NCI-H510A (cell line): Measurements from ENCODE around the gene SLC22A1.
"Not testable (repeated sequence)": the region's sequence is repeated elsewhere in the genome, so short reads cannot be mapped to it uniquely, and the experiment has no call there.

Experiments used
- DNase-seq: peaks from one replicate; lab custom pipeline; 2025; lab: John Stamatoyannopoulos, UW

SLC22A1 gene

GRCh38 chr6:160093946-160094345, 27.7 kb upstream of the SLC22A1 start:
- DNase-seq, result no peak

DNA sequence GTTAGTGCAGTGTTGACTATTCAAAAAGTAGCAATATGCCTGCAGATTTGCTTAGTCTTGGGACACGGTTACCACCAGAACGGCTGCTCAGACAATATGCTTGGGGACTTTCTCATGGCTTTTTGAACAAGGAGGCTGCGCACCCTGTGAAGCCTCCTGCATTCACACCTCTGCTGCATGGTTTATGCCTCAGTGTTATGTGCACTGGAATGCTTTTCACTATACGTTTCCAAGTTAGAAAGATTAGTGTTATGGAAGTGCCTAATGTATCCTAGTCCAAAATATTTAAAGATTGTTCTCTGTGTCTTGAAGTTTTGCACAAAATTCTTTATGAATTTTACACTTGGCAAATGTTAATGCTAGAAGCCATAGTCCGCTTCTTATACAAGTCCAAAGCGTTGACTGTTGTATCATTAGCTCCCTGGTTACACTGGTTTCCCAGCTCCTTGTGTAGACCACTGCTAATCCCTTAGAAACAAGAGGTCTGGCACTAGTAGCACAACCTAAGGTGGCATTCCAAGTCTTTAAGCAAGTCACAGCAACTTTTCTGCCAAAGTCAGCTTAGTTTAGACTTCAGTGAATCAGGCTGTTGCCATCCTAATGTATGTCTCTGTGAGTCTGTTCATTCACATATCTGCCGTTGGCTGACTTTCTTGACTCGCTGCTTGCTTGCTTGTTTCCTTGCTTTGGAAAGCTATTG, 26.3 kb upstream of the SLC22A1 start:
- no peak for DNase-seq

DNA sequence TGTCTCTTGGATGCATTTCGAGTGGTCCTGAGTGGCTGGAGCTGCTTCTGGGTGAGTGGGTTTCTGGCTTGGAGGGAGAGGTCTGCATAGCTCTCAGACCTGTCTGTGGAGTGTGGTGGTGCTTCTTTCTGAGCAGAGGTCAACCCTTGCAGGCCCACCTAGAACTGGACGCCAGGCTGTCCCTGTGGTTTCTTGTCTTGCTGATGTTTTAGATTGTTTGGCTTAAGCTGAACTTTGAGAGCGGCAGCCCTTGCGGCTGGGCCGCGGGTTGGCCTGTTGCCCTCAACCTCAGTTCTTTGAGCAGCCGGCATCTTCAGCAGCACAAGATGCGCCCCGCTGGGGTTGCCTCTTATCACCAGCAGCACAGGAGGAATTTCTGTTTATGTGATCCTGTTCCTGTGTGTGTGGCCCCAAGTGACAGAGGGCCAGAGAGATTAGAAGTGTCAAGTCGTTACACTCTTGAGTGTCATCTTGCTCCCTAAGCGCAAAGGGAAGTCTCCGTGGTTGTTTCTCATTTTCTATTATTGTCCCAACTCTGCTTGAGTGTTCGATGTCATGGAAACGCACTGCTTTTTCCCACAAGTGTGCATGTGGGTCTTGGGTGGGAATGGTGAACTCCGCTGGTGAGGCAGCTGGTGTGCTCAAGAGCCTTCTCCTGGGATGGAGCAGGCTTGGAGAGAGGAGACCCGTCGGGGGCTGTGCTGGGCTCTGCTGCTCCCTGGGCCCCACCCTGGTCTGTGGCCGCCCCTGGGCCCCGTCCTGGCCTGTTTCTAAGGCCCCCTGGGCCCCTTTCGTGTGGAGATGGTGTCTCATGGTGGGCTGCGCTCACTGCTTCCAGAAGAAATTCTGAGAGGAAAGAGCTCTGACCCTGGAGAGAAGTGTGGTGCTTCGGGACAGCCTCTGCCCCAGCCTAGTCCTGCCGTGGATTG, 20.1 kb upstream of the SLC22A1 start:
- no peak for DNase-seq

GRCh38 chr6:160102399-160102798, 19.2 kb upstream of the SLC22A1 start:
- DNase-seq, result no peak

DNA sequence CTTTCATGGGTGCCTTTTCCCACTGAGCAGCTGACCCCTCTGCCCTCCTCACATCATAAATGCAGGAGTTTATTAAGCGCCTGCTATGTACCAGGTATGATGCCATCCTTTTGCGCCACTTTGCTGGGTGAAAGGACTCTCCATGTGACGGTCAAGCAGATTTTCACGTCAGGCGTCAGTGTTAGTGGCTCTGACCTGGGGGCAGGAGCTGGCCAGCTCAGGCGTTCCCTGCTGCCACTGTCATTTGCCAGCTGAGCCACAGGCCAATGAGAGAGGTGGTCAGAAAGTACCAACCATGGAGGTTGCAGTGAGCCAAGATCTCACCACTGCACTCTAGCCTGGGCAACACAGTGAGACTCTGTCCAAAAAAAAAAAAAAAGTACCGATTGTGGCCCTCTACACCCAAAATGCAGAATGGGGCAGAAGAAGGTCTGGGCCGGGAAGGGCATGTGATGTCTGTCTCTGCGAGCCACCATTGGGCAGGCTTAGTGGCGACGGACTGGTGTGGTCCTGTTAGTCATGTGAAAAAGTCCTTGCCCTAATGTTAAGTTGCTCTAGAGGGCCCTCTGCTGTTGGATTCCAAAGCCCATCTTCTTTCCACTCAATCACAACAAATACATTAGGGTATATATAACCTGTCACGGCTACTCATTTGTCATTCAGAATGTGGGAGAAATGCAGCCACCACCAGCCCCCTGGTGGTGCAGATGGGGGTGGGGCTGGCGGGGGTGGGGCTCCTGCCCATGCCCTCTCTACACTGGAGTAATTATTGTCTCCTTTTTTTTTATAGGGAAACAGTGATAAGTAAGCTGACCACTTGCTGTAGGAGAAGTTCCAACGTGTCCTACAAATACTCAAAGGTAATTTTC, 18.4 kb upstream of the SLC22A1 start:
- DNase-seq, result no peak

GRCh38 chr6:160103825-160104100, 17.9 kb upstream of the SLC22A1 start:
- DNase-seq, result no peak

DNA sequence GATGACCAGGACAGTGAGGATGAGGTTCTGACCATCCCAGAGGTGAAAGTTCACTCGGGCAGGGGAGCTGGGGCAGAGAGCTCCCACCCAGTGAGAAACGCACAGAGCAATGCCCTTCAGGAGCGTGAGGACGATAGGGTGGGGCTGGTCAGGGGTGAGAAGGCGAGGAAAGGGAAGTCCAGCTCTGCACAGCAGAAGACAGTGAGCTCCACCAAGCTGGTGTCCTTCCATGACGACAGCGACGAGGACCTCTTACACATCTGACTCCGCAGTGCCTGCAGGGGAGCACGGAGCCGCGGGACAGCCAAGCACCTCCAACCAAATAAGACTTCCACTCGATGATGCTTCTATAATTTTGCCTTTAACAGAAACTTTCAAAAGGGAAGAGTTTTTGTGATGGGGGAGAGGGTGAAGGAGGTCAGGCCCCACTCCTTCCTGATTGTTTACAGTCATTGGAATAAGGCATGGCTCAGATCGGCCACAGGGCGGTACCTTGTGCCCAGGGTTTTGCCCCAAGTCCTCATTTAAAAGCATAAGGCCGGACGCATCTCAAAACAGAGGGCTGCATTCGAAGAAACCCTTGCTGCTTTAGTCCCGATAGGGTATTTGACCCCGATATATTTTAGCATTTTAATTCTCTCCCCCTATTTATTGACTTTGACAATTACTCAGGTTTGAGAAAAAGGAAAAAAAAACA, 16.6 kb upstream of the SLC22A1 start:
- DNase-seq, result no peak

GRCh38 chr6:160106010-160106409, 15.6 kb upstream of the SLC22A1 start:
- no peak for DNase-seq

- no peak for DNase-seq
Observed at GRCh38 chr6:160106701-160107100, 14.9 kb upstream of the SLC22A1 start.

DNA sequence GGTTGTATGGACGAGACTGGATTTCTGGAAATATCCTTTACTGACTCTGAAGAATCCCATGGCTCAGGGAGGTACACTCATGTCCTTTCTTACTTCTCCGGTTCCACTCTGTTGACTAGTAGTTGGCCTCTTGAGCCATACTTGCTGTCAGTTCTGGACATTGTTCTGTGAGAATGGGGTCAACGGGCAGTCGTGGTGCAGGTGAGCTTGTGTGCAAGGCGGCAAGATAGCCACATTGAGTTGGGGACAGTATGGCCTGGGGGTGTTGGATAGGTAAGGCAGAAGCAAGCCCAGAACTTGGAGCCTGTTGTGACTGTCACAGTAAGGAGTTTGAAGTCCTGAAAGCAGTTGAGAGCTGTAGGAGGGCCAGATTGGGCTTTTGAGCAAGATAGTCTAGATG, 13.5 kb upstream of the SLC22A1 start:
- DNase-seq, result no peak

GRCh38 chr6:160110586-160111123, 11.0 kb upstream of the SLC22A1 start:
- no peak for DNase-seq

- DNase-seq, result no peak
Observed at GRCh38 chr6:160111806-160112205, 9.8 kb upstream of the SLC22A1 start.

DNA sequence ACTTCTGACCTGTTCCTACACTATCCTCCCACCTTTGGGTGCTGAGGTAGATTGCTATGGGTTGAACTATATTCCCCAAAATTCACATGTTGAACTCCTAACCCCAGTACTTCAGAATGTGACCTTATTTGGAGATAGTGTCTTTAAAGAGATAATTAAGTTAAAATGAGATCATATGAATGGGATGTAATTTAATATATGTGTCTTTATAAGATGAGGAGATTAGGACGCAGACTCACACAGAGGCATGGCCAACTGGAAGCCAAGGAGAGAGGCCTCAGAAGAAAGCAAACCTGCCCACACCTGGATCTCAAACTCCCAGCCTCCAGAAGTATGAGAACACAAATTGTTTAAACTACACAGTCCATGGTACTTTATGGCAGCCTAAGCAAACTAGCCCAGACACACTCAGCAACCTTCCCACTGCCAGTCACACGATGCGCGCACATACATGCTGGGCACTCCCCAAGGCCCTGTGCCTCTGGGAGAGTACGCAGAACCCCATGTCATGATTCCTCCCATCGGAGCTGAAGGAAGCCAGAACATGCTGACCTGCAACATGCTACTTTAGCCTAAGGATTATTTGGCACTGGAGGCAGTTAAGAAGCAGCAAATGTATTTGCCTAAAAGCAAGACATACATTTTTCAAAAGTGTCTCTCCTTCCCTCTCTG, 8.9 kb upstream of the SLC22A1 start:
- no peak for DNase-seq

GRCh38 chr6:160114536-160114935, 7.1 kb upstream of the SLC22A1 start:
- not testable (repeated sequence) for DNase-seq

GRCh38 chr6:160115421-160115820, 6.2 kb upstream of the SLC22A1 start:
- DNase-seq, result no peak

- no peak for DNase-seq
Observed at GRCh38 chr6:160116411-160116810, 5.2 kb upstream of the SLC22A1 start.

- DNase-seq, result no peak
Observed at GRCh38 chr6:160117137-160117536, 4.5 kb upstream of the SLC22A1 start.

DNA sequence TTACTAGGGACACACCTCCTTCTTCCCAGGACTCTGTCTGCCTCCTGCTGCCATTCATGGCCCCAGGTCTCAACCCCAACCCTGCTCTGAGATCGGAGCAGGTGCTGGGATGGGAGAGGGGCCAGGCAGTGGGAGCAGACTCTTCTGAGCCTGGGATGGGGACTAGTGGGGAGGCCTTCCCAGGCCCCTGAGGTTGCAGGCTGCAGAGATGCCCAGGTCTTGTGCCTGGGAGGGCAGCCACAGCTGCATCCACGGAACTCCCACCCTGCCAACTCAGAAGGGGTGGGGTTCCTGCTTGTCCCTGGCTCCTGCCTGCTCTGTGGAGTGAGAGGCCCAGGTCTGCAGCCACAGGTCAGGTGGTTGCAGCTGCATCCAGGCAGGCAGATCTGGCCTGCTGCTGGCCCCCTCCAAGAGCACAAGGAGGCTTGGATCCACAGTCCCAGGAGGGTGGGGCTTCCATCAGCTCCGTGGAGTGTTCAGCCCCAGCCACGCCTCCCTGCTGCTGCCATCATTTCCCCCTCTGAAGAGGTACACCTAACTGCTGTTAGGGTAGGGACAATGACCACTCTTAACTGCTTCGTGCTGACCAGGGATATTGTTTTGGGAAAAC, 2.9 kb upstream of the SLC22A1 start:
- DNase-seq, result no peak

GRCh38 chr6:160120087-160120486, 1.5 kb upstream of the SLC22A1 start:
- no peak for DNase-seq

- no peak for DNase-seq
Observed at GRCh38 chr6:160121981-160122380, 366 bp downstream of the SLC22A1 start.

GRCh38 chr6:160122744-160123143, 1.1 kb downstream of the SLC22A1 start:
- DNase-seq, result no peak
